ENCODE results near the gene BCL7A. TPM values are rescaled to one million over a fixed set of nuclear protein-coding genes. Genes with fewer than 3 reads are reported as not detected.
A peak's percentile ranks its signal among the peaks of the same experiment; 100 is the strongest.

Gene BCL7A
- total and polyA plus RNA-seq, 9 of the 15 experiments (the other 6 are each of a cell fraction or from before 2014, with no cell fraction given) = 0.25 to 21.9 (median 14.9) TPM

DNA sequence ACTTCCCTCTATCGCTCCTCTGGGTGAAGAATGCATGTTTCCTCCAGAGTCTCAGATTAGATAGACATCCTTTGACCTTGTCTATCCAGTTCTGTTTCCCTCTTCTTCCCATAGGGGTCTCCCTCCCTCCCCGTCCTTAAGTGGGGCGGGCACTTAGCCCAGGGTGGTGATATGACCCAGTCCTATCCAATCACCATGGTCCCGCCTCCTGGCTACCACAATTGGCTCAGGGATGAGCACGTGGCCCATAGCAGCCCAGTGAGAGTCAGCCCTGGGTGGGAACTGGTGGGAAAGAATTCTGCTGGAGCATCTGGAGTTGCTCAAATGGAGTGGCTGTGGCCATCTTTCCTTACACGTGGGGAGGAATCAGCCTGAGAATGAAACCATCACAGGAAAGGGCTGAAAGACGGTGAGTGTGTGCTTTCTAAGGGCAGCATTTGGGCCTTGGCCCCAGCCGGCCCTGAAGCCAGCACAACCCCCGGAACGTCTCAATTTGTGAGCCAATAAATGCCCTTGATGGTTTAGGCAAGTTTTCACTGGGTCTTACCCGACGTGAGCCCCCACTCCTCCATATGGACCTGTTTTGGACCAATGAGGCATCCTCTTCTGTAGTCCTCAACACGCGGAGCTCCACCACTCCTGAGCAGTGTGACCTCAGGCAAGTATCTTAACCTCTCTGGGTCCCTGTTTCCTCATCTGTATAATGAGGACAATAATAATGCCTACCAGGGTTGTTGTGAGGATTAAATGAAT is 42.5 kb downstream of the BCL7A start (continued):
- TF ChIP-seq PTBP1 (IDR thresholded peaks at IDR 0.05; ENCODE audit: low read depth, low read length) = no peak
- TF ChIP-seq NCOR1 (IDR thresholded peaks at IDR 0.05) = no peak
- no peak for TF ChIP-seq HSF4 (CRISPR knock-in tag; IDR thresholded peaks at IDR 0.05; ENCODE audit: borderline replicate concordance)
- TF ChIP-seq, protein P1, sequence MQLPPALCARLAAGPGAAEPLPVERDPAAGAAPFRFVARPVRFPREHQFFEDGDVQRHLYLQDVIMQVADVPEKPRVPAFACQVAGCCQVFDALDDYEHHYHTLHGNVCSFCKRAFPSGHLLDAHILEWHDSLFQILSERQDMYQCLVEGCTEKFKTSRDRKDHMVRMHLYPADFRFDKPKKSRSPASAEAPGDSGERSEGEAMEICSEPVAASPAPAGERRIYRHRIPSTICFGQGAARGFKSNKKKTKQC (CRISPR knock-in tag; IDR thresholded peaks at IDR 0.05) = peak; percentile 56; the same call in 1 of the 2 replicates
- TF ChIP-seq, protein P2, sequence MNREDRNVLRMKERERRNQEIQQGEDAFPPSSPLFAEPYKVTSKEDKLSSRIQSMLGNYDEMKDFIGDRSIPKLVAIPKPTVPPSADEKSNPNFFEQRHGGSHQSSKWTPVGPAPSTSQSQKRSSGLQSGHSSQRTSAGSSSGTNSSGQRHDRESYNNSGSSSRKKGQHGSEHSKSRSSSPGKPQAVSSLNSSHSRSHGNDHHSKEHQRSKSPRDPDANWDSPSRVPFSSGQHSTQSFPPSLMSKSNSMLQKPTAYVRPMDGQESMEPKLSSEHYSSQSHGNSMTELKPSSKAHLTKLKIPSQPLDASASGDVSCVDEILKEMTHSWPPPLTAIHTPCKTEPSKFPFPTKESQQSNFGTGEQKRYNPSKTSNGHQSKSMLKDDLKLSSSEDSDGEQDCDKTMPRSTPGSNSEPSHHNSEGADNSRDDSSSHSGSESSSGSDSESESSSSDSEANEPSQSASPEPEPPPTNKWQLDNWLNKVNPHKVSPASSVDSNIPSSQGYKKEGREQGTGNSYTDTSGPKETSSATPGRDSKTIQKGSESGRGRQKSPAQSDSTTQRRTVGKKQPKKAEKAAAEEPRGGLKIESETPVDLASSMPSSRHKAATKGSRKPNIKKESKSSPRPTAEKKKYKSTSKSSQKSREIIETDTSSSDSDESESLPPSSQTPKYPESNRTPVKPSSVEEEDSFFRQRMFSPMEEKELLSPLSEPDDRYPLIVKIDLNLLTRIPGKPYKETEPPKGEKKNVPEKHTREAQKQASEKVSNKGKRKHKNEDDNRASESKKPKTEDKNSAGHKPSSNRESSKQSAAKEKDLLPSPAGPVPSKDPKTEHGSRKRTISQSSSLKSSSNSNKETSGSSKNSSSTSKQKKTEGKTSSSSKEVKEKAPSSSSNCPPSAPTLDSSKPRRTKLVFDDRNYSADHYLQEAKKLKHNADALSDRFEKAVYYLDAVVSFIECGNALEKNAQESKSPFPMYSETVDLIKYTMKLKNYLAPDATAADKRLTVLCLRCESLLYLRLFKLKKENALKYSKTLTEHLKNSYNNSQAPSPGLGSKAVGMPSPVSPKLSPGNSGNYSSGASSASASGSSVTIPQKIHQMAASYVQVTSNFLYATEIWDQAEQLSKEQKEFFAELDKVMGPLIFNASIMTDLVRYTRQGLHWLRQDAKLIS (CRISPR knock-in tag; IDR thresholded peaks at IDR 0.05) = no peak; the same call in none of the 2 replicates
- no peak; the same call in 1 of the 2 replicates for TF ChIP-seq NFIC (IDR thresholded peaks at IDR 0.05)
- TF ChIP-seq, protein P3, sequence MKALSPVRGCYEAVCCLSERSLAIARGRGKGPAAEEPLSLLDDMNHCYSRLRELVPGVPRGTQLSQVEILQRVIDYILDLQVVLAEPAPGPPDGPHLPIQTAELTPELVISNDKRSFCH (CRISPR knock-in tag; IDR thresholded peaks at IDR 0.05) = no peak
- TF ChIP-seq, protein P3 (tag; IDR thresholded peaks at IDR 0.05) = peak; percentile 98
- TF ChIP-seq, protein P4, sequence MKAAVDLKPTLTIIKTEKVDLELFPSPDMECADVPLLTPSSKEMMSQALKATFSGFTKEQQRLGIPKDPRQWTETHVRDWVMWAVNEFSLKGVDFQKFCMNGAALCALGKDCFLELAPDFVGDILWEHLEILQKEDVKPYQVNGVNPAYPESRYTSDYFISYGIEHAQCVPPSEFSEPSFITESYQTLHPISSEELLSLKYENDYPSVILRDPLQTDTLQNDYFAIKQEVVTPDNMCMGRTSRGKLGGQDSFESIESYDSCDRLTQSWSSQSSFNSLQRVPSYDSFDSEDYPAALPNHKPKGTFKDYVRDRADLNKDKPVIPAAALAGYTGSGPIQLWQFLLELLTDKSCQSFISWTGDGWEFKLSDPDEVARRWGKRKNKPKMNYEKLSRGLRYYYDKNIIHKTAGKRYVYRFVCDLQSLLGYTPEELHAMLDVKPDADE (conservative IDR thresholded peaks at IDR 0.05; ENCODE audit: control insufficient read depth, low read depth, low read length) = no peak
- peak; percentile 92 for TF ChIP-seq MEF2D (tag; conservative IDR thresholded peaks at IDR 0.05; ENCODE audit: low read depth)
- TF ChIP-seq PTTG1 (tag; IDR thresholded peaks at IDR 0.05; ENCODE audit: low read depth) = peak; percentile 57; the same call in 1 of the 2 replicates
- TF ChIP-seq RAD51 (IDR thresholded peaks at IDR 0.05; ENCODE audit: borderline replicate concordance, low read depth) = peak; percentile 97
- no peak; the same call in 1 of the 2 replicates for TF ChIP-seq PML (IDR thresholded peaks at IDR 0.05; ENCODE audit: low read length)
- TF ChIP-seq, protein P5, sequence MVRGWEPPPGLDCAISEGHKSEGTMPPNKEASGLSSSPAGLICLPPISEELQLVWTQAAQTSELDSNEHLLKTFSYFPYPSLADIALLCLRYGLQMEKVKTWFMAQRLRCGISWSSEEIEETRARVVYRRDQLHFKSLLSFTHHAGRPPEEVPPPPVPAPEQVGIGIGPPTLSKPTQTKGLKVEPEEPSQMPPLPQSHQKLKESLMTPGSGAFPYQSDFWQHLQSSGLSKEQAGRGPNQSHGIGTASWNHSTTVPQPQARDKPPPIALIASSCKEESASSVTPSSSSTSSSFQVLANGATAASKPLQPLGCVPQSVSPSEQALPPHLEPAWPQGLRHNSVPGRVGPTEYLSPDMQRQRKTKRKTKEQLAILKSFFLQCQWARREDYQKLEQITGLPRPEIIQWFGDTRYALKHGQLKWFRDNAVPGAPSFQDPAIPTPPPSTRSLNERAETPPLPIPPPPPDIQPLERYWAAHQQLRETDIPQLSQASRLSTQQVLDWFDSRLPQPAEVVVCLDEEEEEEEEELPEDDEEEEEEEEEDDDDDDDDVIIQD (CRISPR knock-in tag; IDR thresholded peaks at IDR 0.05) = peak; percentile 81; the same call in 1 of the 2 replicates
- no peak for TF ChIP-seq POLR3G (IDR thresholded peaks at IDR 0.05; ENCODE audit: extremely low read depth, insufficient read length, insufficient replicate concordance)
- TF ChIP-seq ZNF717 (CRISPR knock-in tag; IDR thresholded peaks at IDR 0.05) = no peak
- TF ChIP-seq, protein P6, sequence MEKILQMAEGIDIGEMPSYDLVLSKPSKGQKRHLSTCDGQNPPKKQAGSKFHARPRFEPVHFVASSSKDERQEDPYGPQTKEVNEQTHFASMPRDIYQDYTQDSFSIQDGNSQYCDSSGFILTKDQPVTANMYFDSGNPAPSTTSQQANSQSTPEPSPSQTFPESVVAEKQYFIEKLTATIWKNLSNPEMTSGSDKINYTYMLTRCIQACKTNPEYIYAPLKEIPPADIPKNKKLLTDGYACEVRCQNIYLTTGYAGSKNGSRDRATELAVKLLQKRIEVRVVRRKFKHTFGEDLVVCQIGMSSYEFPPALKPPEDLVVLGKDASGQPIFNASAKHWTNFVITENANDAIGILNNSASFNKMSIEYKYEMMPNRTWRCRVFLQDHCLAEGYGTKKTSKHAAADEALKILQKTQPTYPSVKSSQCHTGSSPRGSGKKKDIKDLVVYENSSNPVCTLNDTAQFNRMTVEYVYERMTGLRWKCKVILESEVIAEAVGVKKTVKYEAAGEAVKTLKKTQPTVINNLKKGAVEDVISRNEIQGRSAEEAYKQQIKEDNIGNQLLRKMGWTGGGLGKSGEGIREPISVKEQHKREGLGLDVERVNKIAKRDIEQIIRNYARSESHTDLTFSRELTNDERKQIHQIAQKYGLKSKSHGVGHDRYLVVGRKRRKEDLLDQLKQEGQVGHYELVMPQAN (IDR thresholded peaks at IDR 0.05; ENCODE audit: borderline replicate concordance) = peak; percentile 71; the same call in 1 of the 2 replicates
- no peak for TF ChIP-seq ZNF77 (CRISPR knock-in tag; IDR thresholded peaks at IDR 0.05)
